Ishikawa (cell line): Measurements from ENCODE around the gene SEMA4F.

Experiments used
- CEBPB ChIP-seq: IDR thresholded peaks from 2 replicates; pipeline ENCODE4 v1.6.1; 2012
- CREB1 ChIP-seq: IDR thresholded peaks from 2 replicates; pipeline ENCODE4 v1.6.1; 2012; ENCODE audit warnings: low read depth
- EGR1 ChIP-seq: IDR thresholded peaks from 2 replicates; pipeline ENCODE4 v1.6.1; 2012
- EP300 ChIP-seq: IDR thresholded peaks from 2 replicates; pipeline ENCODE4 v1.6.1; 2012; ENCODE audit warnings: borderline replicate concordance
- MAX ChIP-seq: IDR thresholded peaks from 2 replicates; pipeline ENCODE4 v1.6.1; 2012
- RAD21 ChIP-seq: IDR thresholded peaks from 2 replicates; pipeline ENCODE4 v1.6.1; 2012; ENCODE audit warnings: low read depth
- REST ChIP-seq: IDR thresholded peaks from 2 replicates; pipeline ENCODE4 v1.6.1; 2012; ENCODE audit warnings: low read depth, mild to moderate bottlenecking
- TAF1 ChIP-seq: IDR thresholded peaks from 2 replicates; pipeline ENCODE4 v1.6.1; 2012; ENCODE audit warnings: low read depth, mild to moderate bottlenecking
- TCF12 ChIP-seq: IDR thresholded peaks from 2 replicates; pipeline ENCODE4 v1.6.1; 2012; ENCODE audit warnings: low read depth
- TEAD4 ChIP-seq: IDR thresholded peaks from 2 replicates; pipeline ENCODE4 v1.6.1; 2012
- USF1 ChIP-seq: IDR thresholded peaks from 2 replicates; pipeline ENCODE4 v1.6.1; 2012
- YY1 ChIP-seq: IDR thresholded peaks from 2 replicates; pipeline ENCODE4 v1.6.1; 2012; ENCODE audit warnings: low read depth

DNA sequence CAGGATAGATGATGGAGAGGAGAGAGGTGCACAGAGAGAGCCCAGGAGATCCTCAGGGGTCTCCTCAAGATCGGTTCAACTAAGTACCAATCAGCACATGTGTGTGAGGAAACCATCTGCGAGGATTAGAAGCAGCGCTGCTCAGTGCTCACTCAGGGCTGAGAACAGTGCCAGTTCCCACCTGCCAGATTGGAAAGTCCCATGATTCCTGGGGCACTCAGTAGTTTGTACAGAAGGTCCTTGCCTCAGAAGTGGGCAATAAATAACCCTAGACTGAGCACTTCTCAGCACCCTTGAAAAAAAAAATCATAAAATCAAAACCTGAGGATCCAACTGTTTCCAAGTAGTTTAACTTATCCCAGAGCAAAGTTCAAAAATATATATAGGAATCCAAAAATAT is 53.8 kb downstream of the SEMA4F start:
- TF ChIP-seq MAX (no peak), CEBPB (no peak), EP300 (no peak), TEAD4 (no peak), TAF1 (no peak), CREB1 (no peak), RAD21 (no peak), REST (no peak), YY1 (no peak), TCF12 (no peak), USF1 (no peak), EGR1 (no peak)
